Measurements from ENCODE around the gene OTOP3.

- TF ChIP-seq GATA3 (IDR thresholded peaks at IDR 0.05; ENCODE audit: low read depth, low read length) (no peak), GATA2 (IDR thresholded peaks at IDR 0.05; ENCODE audit: low read depth, low read length) (no peak)
These were observed 15.4 kb upstream of the OTOP3 start for GRCh38 chr17:74920306-74920620.

Measured in SH-SY5Y (cell line).